HAP-1 (cell line): ENCODE data around the gene IRX1.

Experiments
- DNase-seq, 2 experiments: peaks; one replicate each; pipeline ENCODE4 v3.0.0-alpha.2; 2016 to 2020; ENCODE audit warnings: low spot score in 2 of 2
- H3K27me3 ChIP-seq: fragments of 250-450 bp; sonication (Bioruptor Pico); 2 replicates; pipeline ENCODE4 v1.5.1; 2020; ENCODE audit warnings: low read depth, mild to moderate bottlenecking, moderate library complexity
- H3K36me3 ChIP-seq: fragments of 250-450 bp; sonication (Bioruptor Pico); replicated peaks from 2 replicates; pipeline ENCODE4 v1.5.1; 2020; ENCODE audit warnings: mild to moderate bottlenecking
- H3K4me1 ChIP-seq: fragments of 250-450 bp; sonication (Bioruptor Pico); 2 replicates; pipeline ENCODE4 v1.5.1; 2020; ENCODE audit warnings: mild to moderate bottlenecking
- H3K4me3 ChIP-seq: fragments of 250-450 bp; sonication (Bioruptor Pico); 2 replicates; pipeline ENCODE4 v1.5.1; 2020; ENCODE audit warnings: mild to moderate bottlenecking, moderate library complexity
- H3K9me3 ChIP-seq: fragments of 250-450 bp; sonication (Bioruptor Pico); 2 replicates; pipeline ENCODE4 v1.5.1; 2020; ENCODE audit warnings: mild to moderate bottlenecking, moderate library complexity
- in situ Hi-C: fragments of 300-500 bp; cut with MboI; formaldehyde crosslinking; loops from 3 replicates; pipeline ENCODE4 v1.14.3; 2020; ENCODE audit warnings: low sequenced_read_pairs, inconsistent platforms, mixed read lengths

Gene IRX1

GRCh38 chr5:3606121-3606831, 10.6 kb downstream of the IRX1 start:
- Histone ChIP-seq H3K27me3 (no peaks in the 10 kb centered on the region), H3K9me3 (no peaks in the 10 kb centered on the region; the same call in 1 of the 2 replicates), H3K36me3 (no peaks in the 10 kb centered on the region), H3K4me1 (no peaks in the 10 kb centered on the region), H3K4me3 (no peak overlapping the region)
- no peak for DNase-seq
- in situ Hi-C loops = no loop called here

- Histone ChIP-seq H3K36me3 (no peaks in the 10 kb centered on the region), H3K4me1 (no peaks in the 10 kb centered on the region), H3K9me3 (no peaks in the 10 kb centered on the region), H3K27me3 (no peaks in the 10 kb centered on the region), H3K4me3 (no peak overlapping the region)
- DNase-seq = no peak
- in situ Hi-C loops = no loop called here
Measured at GRCh38 chr5:3607541-3608181, 12.0 kb downstream of the IRX1 start.

- no peak overlapping the region for H3K4me3 ChIP-seq
Measured at GRCh38 chr5:3609120-3609681, 13.6 kb downstream of the IRX1 start.

GRCh38 chr5:3612591-3613042, 17.0 kb downstream of the IRX1 start:
- DNase-seq = no peak
- H3K4me3 ChIP-seq = no peak overlapping the region
- H3K36me3 ChIP-seq = no peaks in the 10 kb centered on the region
- in situ Hi-C loops = no loop called here
- H3K9me3 ChIP-seq = no peaks in the 10 kb centered on the region
- H3K4me1 ChIP-seq = no peaks in the 10 kb centered on the region
- no peaks in the 10 kb centered on the region for H3K27me3 ChIP-seq

More at GRCh38 chr5:3609120-3609681, 13.6 kb downstream of the IRX1 start:
- no peak for DNase-seq
- Histone ChIP-seq H3K27me3 (no peaks in the 10 kb centered on the region), H3K4me1 (no peaks in the 10 kb centered on the region), H3K36me3 (no peaks in the 10 kb centered on the region), H3K9me3 (no peaks in the 10 kb centered on the region)
- in situ Hi-C loops = no loop called here

- in situ Hi-C loops = no loop called here
- H3K4me1 ChIP-seq = no peaks in the 10 kb centered on the region
Measured at GRCh38 chr5:3613726-3614125, 18.1 kb downstream of the IRX1 start.

GRCh38 chr5:3615217-3615616, 19.6 kb downstream of the IRX1 start:
- Histone ChIP-seq H3K36me3 (no peaks in the 10 kb centered on the region), H3K27me3 (no peaks in the 10 kb centered on the region), H3K4me3 (no peak overlapping the region), H3K4me1 (no peaks in the 10 kb centered on the region), H3K9me3 (no peaks in the 10 kb centered on the region)
- in situ Hi-C loops = no loop called here
- no peak for DNase-seq

More at GRCh38 chr5:3613726-3614125, 18.1 kb downstream of the IRX1 start:
- H3K27me3 ChIP-seq = no peaks in the 10 kb centered on the region
- no peak overlapping the region for H3K4me3 ChIP-seq
- H3K36me3 ChIP-seq = no peaks in the 10 kb centered on the region
- no peak for DNase-seq
- no peaks in the 10 kb centered on the region for H3K9me3 ChIP-seq

GRCh38 chr5:3615829-3616228, 20.2 kb downstream of the IRX1 start:
- H3K9me3 ChIP-seq = no peaks in the 10 kb centered on the region
- in situ Hi-C loops = no loop called here
- no peaks in the 10 kb centered on the region for H3K4me1 ChIP-seq
- H3K27me3 ChIP-seq = no peaks in the 10 kb centered on the region
- DNase-seq = no peak
- no peak overlapping the region for H3K4me3 ChIP-seq
- H3K36me3 ChIP-seq = no peaks in the 10 kb centered on the region

- Histone ChIP-seq H3K9me3 (no peaks in the 10 kb centered on the region), H3K4me1 (no peaks in the 10 kb centered on the region), H3K36me3 (no peaks in the 10 kb centered on the region), H3K27me3 (no peaks in the 10 kb centered on the region), H3K4me3 (no peak overlapping the region)
- in situ Hi-C loops = no loop called here
- no peak for DNase-seq
Measured at GRCh38 chr5:3619579-3619978, 23.9 kb downstream of the IRX1 start.

- in situ Hi-C loops = no loop called here
- Histone ChIP-seq H3K27me3 (no peaks in the 10 kb centered on the region), H3K36me3 (no peaks in the 10 kb centered on the region), H3K4me3 (no peak overlapping the region), H3K4me1 (no peaks in the 10 kb centered on the region), H3K9me3 (no peaks in the 10 kb centered on the region)
- no peak for DNase-seq
Measured at GRCh38 chr5:3622961-3623360, 27.3 kb downstream of the IRX1 start.

- in situ Hi-C loops = no loop called here
- no peak overlapping the region for H3K4me3 ChIP-seq
- no peaks in the 10 kb centered on the region for H3K4me1 ChIP-seq
- no peaks in the 10 kb centered on the region for H3K9me3 ChIP-seq
- H3K36me3 ChIP-seq = no peaks in the 10 kb centered on the region
- H3K27me3 ChIP-seq = no peaks in the 10 kb centered on the region
- no peak for DNase-seq
Measured at GRCh38 chr5:3625626-3626025, 30.0 kb downstream of the IRX1 start.

- DNase-seq = no peak
- H3K4me3 ChIP-seq = no peak overlapping the region
- H3K9me3 ChIP-seq = no peaks in the 10 kb centered on the region
- H3K27me3 ChIP-seq = no peaks in the 10 kb centered on the region
- no peaks in the 10 kb centered on the region for H3K36me3 ChIP-seq
- in situ Hi-C loops = no loop called here
- H3K4me1 ChIP-seq = no peaks in the 10 kb centered on the region
Measured at GRCh38 chr5:3634061-3634460, 38.4 kb downstream of the IRX1 start.

- H3K4me3 ChIP-seq = no peak overlapping the region
- H3K36me3 ChIP-seq = no peaks in the 10 kb centered on the region
- H3K9me3 ChIP-seq = no peaks in the 10 kb centered on the region
- H3K27me3 ChIP-seq = no peaks in the 10 kb centered on the region
- DNase-seq = no peak
- in situ Hi-C loops = no loop called here
- no peaks in the 10 kb centered on the region for H3K4me1 ChIP-seq
Measured at GRCh38 chr5:3639175-3639574, 43.5 kb downstream of the IRX1 start.

GRCh38 chr5:3642231-3642630, 46.6 kb downstream of the IRX1 start:
- DNase-seq = no peak
- Histone ChIP-seq H3K9me3 (no peaks in the 10 kb centered on the region), H3K4me1 (no peaks in the 10 kb centered on the region), H3K4me3 (no peak overlapping the region), H3K36me3 (no peaks in the 10 kb centered on the region), H3K27me3 (no peaks in the 10 kb centered on the region)
- in situ Hi-C loops = no loop called here

- Histone ChIP-seq H3K4me3 (no peak overlapping the region), H3K27me3 (no peaks in the 10 kb centered on the region), H3K36me3 (no peaks in the 10 kb centered on the region), H3K9me3 (no peaks in the 10 kb centered on the region), H3K4me1 (no peaks in the 10 kb centered on the region)
- DNase-seq = no peak
- in situ Hi-C loops = no loop called here
Measured at GRCh38 chr5:3650320-3650719, 54.7 kb downstream of the IRX1 start.
